Omental fat pad (tissue), 4 donors: Measurements from ENCODE around the gene LRIG2. TPM values are rescaled to one million over a fixed set of nuclear protein-coding genes. Genes with fewer than 3 reads are reported as not detected.

Experiments used
- ATAC-seq: fragments of 150-250 bp; one replicate; pipeline ENCODE4 v1.9.1; 2016; ENCODE audit warnings: mild to moderate bottlenecking, moderate library complexity; ENCODE audit not compliant: low FRiP score
- DNase-seq: peaks from one replicate; pipeline ENCODE4 v3.0.0-alpha.2; 2019; ENCODE audit warnings: low spot score
- CTCF ChIP-seq, 3 donors: fragments of 450-650 bp; IDR thresholded peaks; one replicate each; pipeline ENCODE4 v1.5.1; 2016 to 2017; ENCODE audit warnings: antibody characterized with exemption in 3 of 3, mild to moderate bottlenecking in 3 of 3, moderate library complexity in 2 of 3
- total RNA-seq, 4 donors: library from RNA; depleted of rRNA; stranded (reverse); fragments of >200 nt; gene quantifications; one replicate each; pipeline ENCODE4 v1.1.0, GENCODE V29; 2016

The LRIG2 gene
- total RNA-seq, 4 donors from 2014 or later = 11.9 to 24.6 (median 16.1) TPM

- no peak for DNase-seq
- no peak for ATAC-seq
- no peak for TF ChIP-seq CTCF (IDR thresholded peaks at IDR 0.05)
Observed at GRCh38 chr1:113126207-113126606, 53.2 kb downstream of the LRIG2 start.

- ATAC-seq = no peak
- TF ChIP-seq CTCF (IDR thresholded peaks at IDR 0.05) = no peak
- DNase-seq = no peak
Observed at GRCh38 chr1:113128116-113128515, 55.1 kb downstream of the LRIG2 start.

GRCh38 chr1:113129529-113130185 lies 56.7 kb downstream of the LRIG2 start:
- no peak for ATAC-seq
- no peak for TF ChIP-seq CTCF (IDR thresholded peaks at IDR 0.05)
- no peak for DNase-seq

GRCh38 chr1:113133038-113133437 lies 60.0 kb downstream of the LRIG2 start:
- no peak for TF ChIP-seq CTCF (IDR thresholded peaks at IDR 0.05)
- DNase-seq (no peak), ATAC-seq (no peak)

- DNase-seq = no peak
- ATAC-seq = no peak
- TF ChIP-seq CTCF (IDR thresholded peaks at IDR 0.05) = no peak
Observed at GRCh38 chr1:113133759-113134158, 60.8 kb downstream of the LRIG2 start.

- ATAC-seq = no peak
- TF ChIP-seq CTCF (IDR thresholded peaks at IDR 0.05) = no peak
- DNase-seq = no peak
Observed at GRCh38 chr1:113135460-113135859, 62.5 kb downstream of the LRIG2 start.

GRCh38 chr1:113136476-113136875 lies 63.5 kb downstream of the LRIG2 start:
- ATAC-seq (no peak), DNase-seq (no peak)
- no peak for TF ChIP-seq CTCF (IDR thresholded peaks at IDR 0.05)
